Motor neuron (in vitro differentiated cells): Measurements from ENCODE around the gene SLC24A4. TPM values are rescaled to one million over a fixed set of nuclear protein-coding genes. Genes with fewer than 3 reads are reported as not detected.

Experiments used
- ATAC-seq, 8 experiments: fragments of 200-7000 bp; cut with Tn5 transposase; replicated peaks in 6 of 8; 2 replicates each; pipeline ENCODE4 v1.8.0; 2021; ENCODE audit warnings: mild to moderate bottlenecking in 8 of 8, moderate library complexity in 8 of 8
- H3K27ac ChIP-seq, 2 donors: fragments of 250-450 bp; sonication (Bioruptor Pico); 2 replicates each; pipeline ENCODE4 v1.9.0; 2021; ENCODE audit warnings: antibody characterized with exemption in 2 of 2, mild to moderate bottlenecking in 2 of 2, moderate library complexity in 1 of 2
- H3K4me1 ChIP-seq, 2 donors: fragments of 250-450 bp; sonication (Bioruptor Pico); replicated peaks in 1 of 2; 2 replicates each; pipeline ENCODE4 v1.6.1; 2021; ENCODE audit warnings: antibody characterized with exemption in 2 of 2, mild to moderate bottlenecking in 2 of 2, moderate library complexity in 1 of 2
- H3K4me3 ChIP-seq, 5 donors: fragments of 250-450 bp; sonication (Bioruptor Pico); 2 replicates each; pipeline ENCODE4 v1.9.0; 2021; ENCODE audit warnings: antibody characterized with exemption in 5 of 5, mild to moderate bottlenecking in 5 of 5, moderate library complexity in 4 of 5
- WGBS, 10 experiments: fragments of 450-650 bp; shearing (Covaris generic); methylation state at CpG; one replicate each; pipeline ENCODE4 v1.0.0; 2022; 5-methylcytosine and 5-hydroxymethylcytosine counted together
- in situ Hi-C, 9 experiments: fragments of 400-800 bp; cut with MboI; loops; one replicate each; pipeline ENCODE4 v1.15.0; 2021; ENCODE audit warnings: low sequenced_read_pairs in 9 of 9, low pct_unique_long_range_greater_than_20kb in 2 of 9; ENCODE audit not compliant: unreplicated experiment in 9 of 9
- total RNA-seq, 8 experiments: library from RNA; unstranded; fragments of 300-600 nt; gene quantifications; 2 replicates each; pipeline versions ENCODE4 v1.2.3 to v1.2.4, GENCODE V29; 2022

SLC24A4 gene
- total RNA-seq, 8 experiments from 2014 or later: under 0.01 to 0.66 (median 0.20) TPM; not detected in 1

GRCh38 chr14:92487513-92488133 lies 164.7 kb downstream of the SLC24A4 start:
- ATAC-seq: no peak
- Histone ChIP-seq H3K4me1 (no peaks in the 10 kb centered on the region), H3K4me3 (no peak overlapping the region), H3K27ac (no peak overlapping the region)
- WGBS, 10 experiments: 22 to 90% (median 60%) methylated on average over 1 to 7 of the region's 10 CpGs; no CpG with 5 or more reads in 1 of the 10 experiments
- in situ Hi-C loops: no loop called here

- H3K27ac ChIP-seq: no peak overlapping the region
Measured at GRCh38 chr14:92489394-92490238, 166.7 kb downstream of the SLC24A4 start.

GRCh38 chr14:92490239-92490959 lies 167.4 kb downstream of the SLC24A4 start:
- ATAC-seq: no peak
- Histone ChIP-seq H3K27ac (no peak overlapping the region), H3K4me3 (no peak overlapping the region), H3K4me1 (no peaks in the 10 kb centered on the region)
- WGBS, 10 experiments: 70 to 100% (median 80%) methylated on average over 1 to 10 of the region's 17 CpGs; no CpG with 5 or more reads in 4 of the 10 experiments
- in situ Hi-C loops: no loop called here

More at GRCh38 chr14:92489394-92490238, 166.7 kb downstream of the SLC24A4 start:
- no peaks in the 10 kb centered on the region for H3K4me1 ChIP-seq
- peak in 1 of 8 experiments; percentile 26 for ATAC-seq
- in situ Hi-C loops: no loop called here
- WGBS, 10 experiments: 47 to 100% (median 89%) methylated on average over 1 to 16 of the region's 21 CpGs; no CpG with 5 or more reads in 3 of the 10 experiments
- H3K4me3 ChIP-seq: no peak overlapping the region

- WGBS, 10 experiments: 40 to 100% (median 81%) methylated on average over 1 to 6 of the region's 8 CpGs; no CpG with 5 or more reads in 5 of the 10 experiments
Measured at GRCh38 chr14:92491782-92492181, 168.8 kb downstream of the SLC24A4 start.

GRCh38 chr14:92492258-92492657 lies 169.3 kb downstream of the SLC24A4 start:
- WGBS, 10 experiments: 33 to 100% (median 86%) methylated on average over 1 to 6 of the region's 10 CpGs; no CpG with 5 or more reads in 1 of the 10 experiments
- no peak for ATAC-seq
- H3K27ac ChIP-seq: no peak overlapping the region
- H3K4me1 ChIP-seq: no peaks in the 10 kb centered on the region
- no peak overlapping the region for H3K4me3 ChIP-seq
- in situ Hi-C loops: no loop called here

More at GRCh38 chr14:92491782-92492181, 168.8 kb downstream of the SLC24A4 start:
- Histone ChIP-seq H3K4me1 (no peaks in the 10 kb centered on the region), H3K27ac (no peak overlapping the region), H3K4me3 (no peak overlapping the region)
- in situ Hi-C loops: no loop called here
- ATAC-seq: no peak

- 71 to 100% (median 94%) methylated on average over 1 to 5 of the region's 10 CpGs; no CpG with 5 or more reads in 5 of the 10 experiments for WGBS, 10 experiments
- no peak for ATAC-seq
- Histone ChIP-seq H3K27ac (no peak overlapping the region), H3K4me1 (no peaks in the 10 kb centered on the region), H3K4me3 (no peak overlapping the region)
- in situ Hi-C loops: no loop called here
Measured at GRCh38 chr14:92493024-92493423, 170.1 kb downstream of the SLC24A4 start.

GRCh38 chr14:92493492-92493891 lies 170.5 kb downstream of the SLC24A4 start:
- no peak overlapping the region for H3K27ac ChIP-seq
- 88 to 100% (median 91%) methylated on average over 3 to 13 of the region's 16 CpGs; no CpG with 5 or more reads in 3 of the 10 experiments for WGBS, 10 experiments
- ATAC-seq: no peak
- in situ Hi-C loops: no loop called here
- H3K4me1 ChIP-seq: no peaks in the 10 kb centered on the region
- no peak overlapping the region for H3K4me3 ChIP-seq

GRCh38 chr14:92494512-92494911 lies 171.5 kb downstream of the SLC24A4 start:
- no peak for ATAC-seq
- H3K4me3 ChIP-seq: no peak overlapping the region
- no peaks in the 10 kb centered on the region for H3K4me1 ChIP-seq
- 32 to 100% (median 84%) methylated on average over 1 to 4 of the region's 4 CpGs; no CpG with 5 or more reads in 1 of the 10 experiments for WGBS, 10 experiments
- in situ Hi-C loops: no loop called here
- H3K27ac ChIP-seq: no peak overlapping the region

- 46 to 100% (median 73%) methylated on average over 1 to 6 of the region's 6 CpGs; no CpG with 5 or more reads in 1 of the 10 experiments for WGBS, 10 experiments
- Histone ChIP-seq H3K27ac (no peak overlapping the region), H3K4me1 (no peaks in the 10 kb centered on the region), H3K4me3 (no peak overlapping the region)
- ATAC-seq: peak in 1 of 8 experiments; percentile 34
- in situ Hi-C loops: no loop called here
Measured at GRCh38 chr14:92495027-92495426, 172.1 kb downstream of the SLC24A4 start.

GRCh38 chr14:92496191-92496857 lies 173.4 kb downstream of the SLC24A4 start:
- Histone ChIP-seq H3K4me1 (no peaks in the 10 kb centered on the region), H3K27ac (no peak overlapping the region), H3K4me3 (no peak overlapping the region)
- WGBS, 10 experiments: 82 to 98% (median 92%) methylated on average over 2 to 5 of the region's 6 CpGs; no CpG with 5 or more reads in 2 of the 10 experiments
- in situ Hi-C loops: no loop called here
- no peak for ATAC-seq

GRCh38 chr14:92497391-92497790 lies 174.4 kb downstream of the SLC24A4 start:
- H3K4me1 ChIP-seq: no peaks in the 10 kb centered on the region
- H3K27ac ChIP-seq: no peak overlapping the region
- no peak overlapping the region for H3K4me3 ChIP-seq
- 83 to 100% (median 97%) methylated on average over 1 to 6 of the region's 8 CpGs; no CpG with 5 or more reads in 5 of the 10 experiments for WGBS, 10 experiments
- in situ Hi-C loops: no loop called here
- no peak for ATAC-seq

GRCh38 chr14:92499234-92499633 lies 176.3 kb downstream of the SLC24A4 start:
- ATAC-seq: no peak
- in situ Hi-C loops: no loop called here

More at GRCh38 chr14:92499234-92499633, 176.3 kb downstream of the SLC24A4 start:
- Histone ChIP-seq H3K4me1 (no peaks in the 10 kb centered on the region), H3K27ac (no peak overlapping the region), H3K4me3 (no peak overlapping the region)
- WGBS, 10 experiments: 60 to 100% (median 84%) methylated on average over 2 to 3 of the region's 3 CpGs; no CpG with 5 or more reads in 4 of the 10 experiments
